Measurements from ENCODE around the gene CAMK2D.
"Not testable (repeated sequence)": the region's sequence is repeated elsewhere in the genome, so short reads cannot be mapped to it uniquely, and the experiment has no call there.

The CAMK2D gene

DNA sequence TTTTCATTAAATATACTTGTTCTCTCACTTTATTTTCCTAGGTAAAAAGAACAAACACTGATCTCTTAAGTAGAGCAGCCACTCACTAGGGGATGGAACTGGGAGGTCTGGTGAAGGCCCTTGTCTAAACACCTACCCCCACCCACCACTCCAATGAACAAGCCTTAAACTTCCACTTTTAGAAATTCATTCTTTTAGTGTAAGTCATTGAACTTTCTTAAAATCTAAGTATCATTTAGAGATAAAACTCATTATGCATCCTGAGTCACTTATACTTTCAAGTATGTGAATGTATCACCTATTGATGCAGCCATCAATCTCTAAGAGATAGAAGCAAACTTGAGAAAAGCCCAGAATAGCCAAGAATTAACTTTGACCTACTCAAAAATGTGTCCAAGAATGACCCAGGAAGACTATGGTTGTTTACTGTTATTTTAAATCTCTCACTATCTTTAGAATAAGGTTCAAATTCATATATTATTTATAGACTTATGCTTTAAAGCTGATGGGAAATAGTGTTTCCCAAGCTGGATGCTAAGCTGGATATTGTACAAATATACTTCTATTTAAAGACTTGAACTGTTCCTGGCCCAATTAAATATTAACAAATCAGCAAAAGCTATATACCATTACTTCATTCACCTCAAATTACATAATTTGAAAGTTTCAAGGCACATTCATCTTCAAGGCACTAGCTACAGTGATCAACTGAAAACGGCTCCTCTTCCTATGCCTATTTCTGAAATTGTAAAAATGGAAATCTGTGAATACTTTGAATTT is 49.5 kb downstream of the CAMK2D start:
- H3K36me3 ChIP-seq (ENCODE audit: control insufficient read depth in 5 of 5, insufficient read depth in 5 of 5, low read length in 5 of 5), result no peaks in the 10 kb centered on the region
- H3K4me3 ChIP-seq (ENCODE audit: low read depth in 1 of 5, low read length in 5 of 5), result no peak overlapping the region
- H3K27me3 ChIP-seq (ENCODE audit: control insufficient read depth in 5 of 5, insufficient read depth in 4 of 5, low read length in 5 of 5), result no peaks in the 10 kb centered on the region
- H3K9ac ChIP-seq (ENCODE audit: low read length in 5 of 5), result no peak overlapping the region
- no peaks in the 10 kb centered on the region for H3K9me3 ChIP-seq (ENCODE audit: control insufficient read depth in 5 of 5, low read length in 5 of 5)
- no peak overlapping the region for H3K27ac ChIP-seq (ENCODE audit: low read depth, low read length)
- peaks cover 0 to 8% (median 0%) of the 10 kb centered on the region in 5 donors for H3K4me1 ChIP-seq (ENCODE audit: control insufficient read depth in 5 of 5, insufficient read depth in 5 of 5, low read length in 5 of 5)

- no peaks in the 10 kb centered on the region for H3K27me3 ChIP-seq (ENCODE audit: control insufficient read depth in 5 of 5, insufficient read depth in 4 of 5, low read length in 5 of 5)
- H3K9me3 ChIP-seq (ENCODE audit: control insufficient read depth in 5 of 5, low read length in 5 of 5), result no peaks in the 10 kb centered on the region
- no peak overlapping the region for H3K4me3 ChIP-seq (ENCODE audit: low read depth in 1 of 5, low read length in 5 of 5)
- H3K9ac ChIP-seq (ENCODE audit: low read length in 5 of 5), result no peak overlapping the region
- H3K36me3 ChIP-seq (ENCODE audit: control insufficient read depth in 5 of 5, insufficient read depth in 5 of 5, low read length in 5 of 5), result no peaks in the 10 kb centered on the region
- H3K4me1 ChIP-seq (ENCODE audit: control insufficient read depth in 5 of 5, insufficient read depth in 5 of 5, low read length in 5 of 5), result peaks cover 0 to 8% (median 0%) of the 10 kb centered on the region in 5 donors
- no peak overlapping the region for H3K27ac ChIP-seq (ENCODE audit: low read depth, low read length)
Measured at GRCh38 chr4:113708250-113708649, 53.3 kb downstream of the CAMK2D start.

- Histone ChIP-seq H3K4me3 (ENCODE audit: low read depth in 1 of 5, low read length in 5 of 5) (no peak overlapping the region), H3K27ac (ENCODE audit: low read depth, low read length) (no peak overlapping the region), H3K9me3 (ENCODE audit: control insufficient read depth in 5 of 5, low read length in 5 of 5) (no peaks in the 10 kb centered on the region), H3K4me1 (ENCODE audit: control insufficient read depth in 5 of 5, insufficient read depth in 5 of 5, low read length in 5 of 5) (peaks cover 0 to 6% (median 0%) of the 10 kb centered on the region in 5 donors), H3K36me3 (ENCODE audit: control insufficient read depth in 5 of 5, insufficient read depth in 5 of 5, low read length in 5 of 5) (no peaks in the 10 kb centered on the region), H3K9ac (ENCODE audit: low read length in 5 of 5) (no peak overlapping the region), H3K27me3 (ENCODE audit: control insufficient read depth in 5 of 5, insufficient read depth in 4 of 5, low read length in 5 of 5) (no peaks in the 10 kb centered on the region)
Measured at GRCh38 chr4:113707048-113707447, 54.5 kb downstream of the CAMK2D start.

- not testable (repeated sequence) for H3K9ac ChIP-seq (ENCODE audit: low read length in 5 of 5); H3K27me3 ChIP-seq (ENCODE audit: control insufficient read depth in 5 of 5, insufficient read depth in 4 of 5, low read length in 5 of 5); H3K4me1 ChIP-seq (ENCODE audit: control insufficient read depth in 5 of 5, insufficient read depth in 5 of 5, low read length in 5 of 5); H3K4me3 ChIP-seq (ENCODE audit: low read depth in 1 of 5, low read length in 5 of 5); H3K27ac ChIP-seq (ENCODE audit: low read depth, low read length); H3K9me3 ChIP-seq (ENCODE audit: control insufficient read depth in 5 of 5, low read length in 5 of 5); H3K36me3 ChIP-seq (ENCODE audit: control insufficient read depth in 5 of 5, insufficient read depth in 5 of 5, low read length in 5 of 5)
Measured at GRCh38 chr4:113705097-113705496, 56.4 kb downstream of the CAMK2D start.

- H3K4me1 ChIP-seq (ENCODE audit: control insufficient read depth in 5 of 5, insufficient read depth in 5 of 5, low read length in 5 of 5); H3K27me3 ChIP-seq (ENCODE audit: control insufficient read depth in 5 of 5, insufficient read depth in 4 of 5, low read length in 5 of 5); H3K9me3 ChIP-seq (ENCODE audit: control insufficient read depth in 5 of 5, low read length in 5 of 5); H3K36me3 ChIP-seq (ENCODE audit: control insufficient read depth in 5 of 5, insufficient read depth in 5 of 5, low read length in 5 of 5); H3K27ac ChIP-seq (ENCODE audit: low read depth, low read length); H3K4me3 ChIP-seq (ENCODE audit: low read depth in 1 of 5, low read length in 5 of 5); H3K9ac ChIP-seq (ENCODE audit: low read length in 5 of 5): not testable (repeated sequence)
Measured at GRCh38 chr4:113702596-113702995, 58.9 kb downstream of the CAMK2D start.

DNA sequence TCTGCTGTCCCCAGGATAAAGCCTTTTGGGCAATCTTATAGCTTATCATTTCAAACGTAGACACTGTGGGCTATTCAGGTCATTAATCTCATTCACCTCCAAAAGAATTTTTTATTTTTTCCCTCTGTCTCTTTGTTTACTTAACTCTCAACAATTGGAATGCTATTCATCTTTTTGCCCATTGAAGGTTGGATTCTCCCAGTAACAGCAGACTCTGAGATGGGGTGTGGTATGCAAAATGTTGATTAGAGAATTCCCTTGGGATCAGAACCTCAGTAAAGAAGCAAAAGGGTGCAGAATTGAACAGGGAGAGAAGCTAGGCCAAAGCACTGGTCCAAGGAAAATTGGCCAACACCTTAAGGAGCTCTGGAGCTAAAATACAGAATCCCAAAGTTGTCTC is 60.4 kb downstream of the CAMK2D start:
- H3K4me1 ChIP-seq (ENCODE audit: control insufficient read depth in 5 of 5, insufficient read depth in 5 of 5, low read length in 5 of 5), result peaks cover 0 to 3% (median 0%) of the 10 kb centered on the region in 5 donors
- H3K27me3 ChIP-seq (ENCODE audit: control insufficient read depth in 5 of 5, insufficient read depth in 4 of 5, low read length in 5 of 5), result no peaks in the 10 kb centered on the region
- no peak overlapping the region for H3K4me3 ChIP-seq (ENCODE audit: low read depth in 1 of 5, low read length in 5 of 5)
- no peaks in the 10 kb centered on the region for H3K9me3 ChIP-seq (ENCODE audit: control insufficient read depth in 5 of 5, low read length in 5 of 5)
- H3K36me3 ChIP-seq (ENCODE audit: control insufficient read depth in 5 of 5, insufficient read depth in 5 of 5, low read length in 5 of 5), result no peaks in the 10 kb centered on the region
- no peak overlapping the region for H3K27ac ChIP-seq (ENCODE audit: low read depth, low read length)
- H3K9ac ChIP-seq (ENCODE audit: low read length in 5 of 5), result no peak overlapping the region

DNA sequence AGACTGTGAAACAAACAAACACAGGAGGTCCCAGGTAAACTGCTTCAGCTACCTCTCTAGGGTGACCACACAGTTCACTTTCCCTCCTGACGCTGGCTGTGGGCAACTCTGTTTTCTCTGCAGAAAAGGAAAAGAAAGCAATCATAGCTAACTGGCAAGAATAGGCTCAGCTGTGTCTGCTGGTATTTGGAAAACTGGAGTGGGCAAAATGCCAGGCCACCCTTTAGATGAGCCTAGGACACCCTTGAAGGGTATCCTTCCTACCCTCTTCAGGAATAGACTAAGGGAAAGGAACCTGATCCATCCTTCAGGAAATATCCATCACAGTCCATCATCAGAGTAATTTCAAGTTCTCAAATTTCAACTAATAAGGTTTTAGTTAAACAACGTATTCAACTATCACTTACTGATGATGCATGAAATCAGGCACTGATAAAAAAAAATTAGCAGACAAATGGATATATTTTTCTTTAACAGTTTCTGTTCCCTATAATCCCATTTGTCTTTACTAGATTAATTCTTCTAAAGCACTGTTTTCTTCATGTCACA is 60.9 kb downstream of the CAMK2D start:
- no peak overlapping the region for H3K27ac ChIP-seq (ENCODE audit: low read depth, low read length)
- H3K36me3 ChIP-seq (ENCODE audit: control insufficient read depth in 5 of 5, insufficient read depth in 5 of 5, low read length in 5 of 5), result no peaks in the 10 kb centered on the region
- no peaks in the 10 kb centered on the region for H3K9me3 ChIP-seq (ENCODE audit: control insufficient read depth in 5 of 5, low read length in 5 of 5)
- H3K4me1 ChIP-seq (ENCODE audit: control insufficient read depth in 5 of 5, insufficient read depth in 5 of 5, low read length in 5 of 5), result peaks cover 0 to 3% (median 0%) of the 10 kb centered on the region in 5 donors
- no peak overlapping the region for H3K9ac ChIP-seq (ENCODE audit: low read length in 5 of 5)
- H3K4me3 ChIP-seq (ENCODE audit: low read depth in 1 of 5, low read length in 5 of 5), result no peak overlapping the region
- H3K27me3 ChIP-seq (ENCODE audit: control insufficient read depth in 5 of 5, insufficient read depth in 4 of 5, low read length in 5 of 5), result no peaks in the 10 kb centered on the region

GRCh38 chr4:113699772-113700171 is 61.8 kb downstream of the CAMK2D start:
- Histone ChIP-seq H3K9me3 (ENCODE audit: control insufficient read depth in 5 of 5, low read length in 5 of 5) (no peaks in the 10 kb centered on the region), H3K9ac (ENCODE audit: low read length in 5 of 5) (no peak overlapping the region), H3K4me3 (ENCODE audit: low read depth in 1 of 5, low read length in 5 of 5) (no peak overlapping the region), H3K4me1 (ENCODE audit: control insufficient read depth in 5 of 5, insufficient read depth in 5 of 5, low read length in 5 of 5) (peaks cover 0 to 3% (median 0%) of the 10 kb centered on the region in 5 donors), H3K27me3 (ENCODE audit: control insufficient read depth in 5 of 5, insufficient read depth in 4 of 5, low read length in 5 of 5) (no peaks in the 10 kb centered on the region), H3K27ac (ENCODE audit: low read depth, low read length) (no peak overlapping the region), H3K36me3 (ENCODE audit: control insufficient read depth in 5 of 5, insufficient read depth in 5 of 5, low read length in 5 of 5) (no peaks in the 10 kb centered on the region)

- no peaks in the 10 kb centered on the region for H3K9me3 ChIP-seq (ENCODE audit: control insufficient read depth in 5 of 5, low read length in 5 of 5)
- H3K36me3 ChIP-seq (ENCODE audit: control insufficient read depth in 5 of 5, insufficient read depth in 5 of 5, low read length in 5 of 5), result no peaks in the 10 kb centered on the region
- H3K27ac ChIP-seq (ENCODE audit: low read depth, low read length), result no peak overlapping the region
- peaks cover 0 to 17% (median 11%) of the 10 kb centered on the region in 5 donors for H3K4me1 ChIP-seq (ENCODE audit: control insufficient read depth in 5 of 5, insufficient read depth in 5 of 5, low read length in 5 of 5)
- H3K27me3 ChIP-seq (ENCODE audit: control insufficient read depth in 5 of 5, insufficient read depth in 4 of 5, low read length in 5 of 5), result no peaks in the 10 kb centered on the region
- H3K9ac ChIP-seq (ENCODE audit: low read length in 5 of 5), result no peak overlapping the region
- H3K4me3 ChIP-seq (ENCODE audit: low read depth in 1 of 5, low read length in 5 of 5), result no peak overlapping the region
Measured at GRCh38 chr4:113697429-113697828, 64.1 kb downstream of the CAMK2D start.

- no peak overlapping the region for H3K4me3 ChIP-seq (ENCODE audit: low read depth in 1 of 5, low read length in 5 of 5)
- no peak overlapping the region for H3K9ac ChIP-seq (ENCODE audit: low read length in 5 of 5)
- H3K27me3 ChIP-seq (ENCODE audit: control insufficient read depth in 5 of 5, insufficient read depth in 4 of 5, low read length in 5 of 5), result no peaks in the 10 kb centered on the region
- H3K36me3 ChIP-seq (ENCODE audit: control insufficient read depth in 5 of 5, insufficient read depth in 5 of 5, low read length in 5 of 5), result no peaks in the 10 kb centered on the region
- H3K4me1 ChIP-seq (ENCODE audit: control insufficient read depth in 5 of 5, insufficient read depth in 5 of 5, low read length in 5 of 5), result peaks cover 0 to 23% (median 18%) of the 10 kb centered on the region in 5 donors
- H3K27ac ChIP-seq (ENCODE audit: low read depth, low read length), result no peak overlapping the region
- H3K9me3 ChIP-seq (ENCODE audit: control insufficient read depth in 5 of 5, low read length in 5 of 5), result no peaks in the 10 kb centered on the region
Measured at GRCh38 chr4:113695328-113696169, 66.0 kb downstream of the CAMK2D start.
